HG03060 (cell line): ENCODE measurements around the gene MRPL27.
"Not testable (repeated sequence)": the region's sequence is repeated elsewhere in the genome, so short reads cannot be mapped to it uniquely, and the experiment has no call there.

Experiments
- ATAC-seq: cut with Tn5 transposase; IDR thresholded peaks from one replicate; pipeline ENCODE4 v1.9.1; 2021; ENCODE audit warnings: low read depth, moderate number of reproducible peaks; ENCODE audit not compliant: unreplicated experiment

The MRPL27 gene

DNA sequence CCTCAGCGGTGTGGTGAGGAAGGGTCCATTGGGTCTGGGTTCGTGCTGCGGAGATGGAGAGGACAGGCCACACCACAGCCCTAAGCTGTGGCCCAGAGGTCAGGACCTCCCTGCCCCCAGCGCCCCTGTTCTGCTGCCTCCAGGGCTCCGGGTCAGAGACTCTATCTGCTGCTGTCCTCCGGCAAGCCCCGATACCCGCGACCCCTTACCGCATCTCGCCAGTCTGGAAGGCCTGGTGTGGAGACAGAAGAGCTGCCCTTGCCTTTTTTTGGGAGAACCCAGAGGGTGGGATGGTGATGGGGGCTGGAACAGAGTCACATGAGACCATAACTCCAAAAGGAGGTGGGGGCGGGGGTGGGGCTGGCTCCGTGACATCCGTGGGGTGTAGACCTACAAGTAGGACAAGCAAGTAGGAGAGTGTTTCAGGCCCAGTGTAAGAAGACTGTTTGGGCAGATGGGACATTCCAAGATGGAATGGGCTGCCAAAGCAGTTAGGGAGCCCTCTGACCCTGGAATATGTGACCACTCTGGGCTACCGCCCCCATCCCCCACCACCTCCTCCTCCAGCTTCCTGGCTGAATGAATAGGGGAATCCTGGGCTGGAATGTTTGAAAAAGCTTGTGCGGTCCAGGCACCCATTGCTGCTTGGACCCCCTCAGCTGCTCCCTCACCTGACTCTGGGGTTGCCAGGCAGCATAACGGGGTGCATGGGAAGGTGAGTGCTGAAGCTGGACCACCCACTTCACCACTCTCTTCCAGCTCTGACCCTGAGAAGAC lies 25.7 kb downstream of the MRPL27 start:
- ATAC-seq = no peak

DNA sequence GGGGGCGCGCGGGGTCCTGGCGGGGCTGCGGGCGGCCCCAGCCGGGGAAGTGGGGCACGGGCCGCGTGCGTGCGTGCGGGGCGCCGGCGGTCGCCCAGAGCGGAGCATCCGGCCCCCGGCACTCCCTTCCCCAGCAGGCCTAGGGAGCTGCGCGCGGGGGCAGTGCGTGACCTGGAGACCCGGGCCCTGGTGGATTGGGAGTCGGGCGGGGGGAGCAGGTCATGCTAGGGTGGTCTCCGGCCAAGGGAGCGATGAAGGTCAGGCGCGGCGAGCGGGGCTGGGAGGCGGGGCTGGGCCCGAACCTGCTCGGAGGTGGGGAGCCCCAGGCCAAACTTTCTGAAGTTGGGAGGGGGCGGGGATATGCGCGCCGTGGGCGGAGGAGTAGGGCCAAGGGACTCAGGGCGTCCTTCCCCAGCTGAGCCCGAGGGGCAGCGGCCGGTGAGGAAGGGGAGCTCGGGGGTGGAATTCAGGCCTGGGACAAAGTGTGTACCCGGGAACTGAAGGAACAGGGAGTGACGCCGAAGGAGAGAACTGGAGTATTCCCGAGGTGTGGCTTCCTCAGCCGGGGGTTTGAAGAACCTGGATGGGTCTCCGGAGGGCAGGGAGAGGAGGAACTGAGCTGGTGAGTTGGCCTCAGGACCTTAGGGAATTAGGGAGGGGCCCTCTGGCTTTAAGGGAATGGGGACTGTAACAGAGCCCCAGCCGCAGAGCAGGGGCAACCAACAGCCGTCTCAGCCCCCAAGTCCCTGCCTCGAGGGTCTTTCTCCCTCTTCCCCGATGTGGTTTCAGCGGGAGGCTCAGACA lies 26.5 kb downstream of the MRPL27 start:
- no peak for ATAC-seq

DNA sequence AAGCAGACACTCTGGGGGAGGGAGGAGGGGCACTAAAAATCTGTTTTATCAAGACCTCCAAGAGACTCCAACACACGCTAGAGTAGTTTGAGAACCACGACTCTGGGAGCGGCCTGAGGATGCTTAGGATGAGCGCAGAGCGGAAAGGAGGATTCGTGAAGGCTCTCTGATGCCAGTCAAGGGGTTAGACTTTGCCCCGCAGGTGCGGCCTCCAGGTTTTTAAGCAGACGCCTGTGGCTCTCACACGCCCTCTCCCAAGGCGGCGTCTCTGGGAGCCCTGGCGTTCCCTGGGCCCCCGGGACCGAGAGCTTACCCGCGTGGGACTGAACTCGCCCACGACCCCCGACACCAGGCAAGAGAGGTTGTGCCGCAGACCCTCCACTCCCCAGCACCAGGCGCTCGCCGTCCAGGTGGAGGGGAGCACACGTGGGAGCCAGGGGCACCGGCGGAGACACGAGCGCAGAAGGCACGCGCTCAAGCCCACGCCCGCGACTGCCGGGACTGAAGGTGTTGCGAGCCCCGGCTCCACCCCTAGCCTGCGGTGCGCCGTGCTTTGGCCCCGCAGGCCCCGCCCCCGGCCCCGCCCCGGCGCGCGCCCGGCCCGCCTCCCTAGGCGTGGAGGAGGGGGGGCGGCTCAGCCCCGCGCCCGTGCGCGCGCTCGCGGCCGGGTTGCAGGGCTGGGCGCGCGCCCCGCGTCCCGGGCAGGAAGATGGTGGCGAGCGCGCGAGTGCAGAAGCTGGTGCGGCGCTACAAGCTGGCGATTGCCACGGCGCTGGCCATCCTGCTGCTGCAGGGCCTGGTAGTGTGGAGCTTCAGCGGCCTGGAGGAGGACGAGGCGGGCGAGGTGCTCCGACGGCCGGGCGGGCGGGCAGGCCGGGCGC lies 27.3 kb downstream of the MRPL27 start, which contains the start of gene XYLT2:
Gene XYLT2, plus strand, starts transcription at position 695 of the 881 bp plus-strand sequence. Its CDS starts 15 bp downstream, at position 710.
- ATAC-seq = no peak

DNA sequence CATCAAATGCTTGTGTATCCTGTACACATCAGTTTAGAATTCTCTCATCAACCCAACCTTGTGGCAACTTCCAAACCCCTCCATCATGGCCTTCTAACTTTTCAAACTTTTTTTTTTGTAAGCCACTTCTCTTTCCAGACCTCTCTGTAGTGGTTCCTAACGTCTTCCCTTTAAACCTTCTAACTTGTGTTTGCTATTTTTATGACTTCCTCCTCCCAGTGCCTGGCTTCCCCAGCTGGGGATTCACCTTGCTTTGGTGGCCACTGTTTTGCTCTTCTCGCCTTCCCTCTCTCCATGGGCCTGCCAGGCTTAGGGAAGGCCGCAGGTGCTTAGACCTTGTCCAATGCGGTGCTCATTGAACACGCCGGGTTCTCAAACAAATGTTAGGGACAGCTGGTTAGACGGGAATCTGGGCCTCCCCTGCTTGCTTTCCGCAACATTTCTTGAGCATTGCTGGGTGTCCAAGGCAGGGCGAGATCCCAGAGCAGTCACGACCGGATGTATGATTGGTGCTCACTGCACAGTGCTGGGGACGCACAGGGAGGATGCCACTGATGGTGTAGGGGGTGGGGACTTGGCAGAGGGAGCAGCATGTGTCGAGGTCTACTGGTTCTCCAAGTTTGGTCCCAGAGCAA lies 28.1 kb downstream of the MRPL27 start:
- no peak for ATAC-seq

DNA sequence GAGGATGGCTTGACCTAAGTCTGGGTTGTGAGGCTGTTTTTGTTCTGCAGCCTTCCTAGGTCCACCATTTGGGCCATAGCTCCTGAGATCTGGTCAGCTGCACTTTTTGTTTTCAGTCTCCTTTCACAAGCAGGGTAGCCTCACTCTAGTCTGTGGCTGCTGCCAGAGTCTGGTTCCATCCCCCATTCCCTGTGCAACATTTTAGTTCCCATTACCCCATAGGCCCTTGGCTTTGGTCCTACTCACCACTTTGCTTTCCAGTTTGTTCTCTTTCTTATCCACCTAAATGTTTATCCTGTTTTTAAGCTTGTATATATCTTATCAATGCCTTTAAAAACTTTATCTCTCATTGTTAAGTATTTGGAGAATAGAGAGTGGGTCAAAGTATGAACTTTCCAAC lies 33.6 kb downstream of the MRPL27 start:
- no peak for ATAC-seq

DNA sequence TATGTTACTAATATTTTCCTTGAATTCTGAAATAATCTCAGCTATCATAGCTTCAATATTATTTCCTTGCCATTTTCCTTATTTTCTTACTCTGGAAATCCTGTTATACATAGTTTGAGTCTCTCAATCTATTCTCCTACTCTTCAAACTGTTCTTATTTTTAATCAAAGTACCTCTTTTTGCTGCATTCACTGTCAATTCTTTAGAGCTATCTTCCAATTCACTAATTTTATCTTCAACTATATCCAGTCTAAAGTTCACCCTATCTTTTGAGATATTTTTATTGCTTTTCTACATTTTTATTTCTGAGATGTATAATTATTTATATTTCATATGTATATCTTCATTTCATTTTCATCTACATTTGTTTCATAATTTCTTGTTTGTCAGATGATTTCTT lies 34.3 kb downstream of the MRPL27 start:
- ATAC-seq = no peak

DNA sequence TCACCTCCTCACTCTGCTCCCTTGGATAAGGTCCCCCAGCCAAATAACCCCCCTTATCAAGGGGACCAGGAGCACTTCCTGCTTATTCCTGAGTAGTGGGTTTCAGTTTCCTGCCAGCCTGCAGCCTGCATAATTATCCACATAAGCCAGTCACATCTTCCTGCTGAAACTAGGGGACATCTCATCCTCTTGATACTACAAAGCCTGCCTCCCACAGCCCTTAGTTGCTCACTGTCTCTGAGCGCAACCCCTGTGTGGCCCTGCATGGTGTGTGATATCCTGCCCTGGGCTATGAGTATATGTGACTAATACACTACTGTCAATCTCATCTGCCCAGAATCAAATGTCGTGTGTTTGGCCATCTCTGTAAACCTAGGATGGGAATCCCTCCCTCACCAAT lies 35.0 kb downstream of the MRPL27 start:
- ATAC-seq = no peak

DNA sequence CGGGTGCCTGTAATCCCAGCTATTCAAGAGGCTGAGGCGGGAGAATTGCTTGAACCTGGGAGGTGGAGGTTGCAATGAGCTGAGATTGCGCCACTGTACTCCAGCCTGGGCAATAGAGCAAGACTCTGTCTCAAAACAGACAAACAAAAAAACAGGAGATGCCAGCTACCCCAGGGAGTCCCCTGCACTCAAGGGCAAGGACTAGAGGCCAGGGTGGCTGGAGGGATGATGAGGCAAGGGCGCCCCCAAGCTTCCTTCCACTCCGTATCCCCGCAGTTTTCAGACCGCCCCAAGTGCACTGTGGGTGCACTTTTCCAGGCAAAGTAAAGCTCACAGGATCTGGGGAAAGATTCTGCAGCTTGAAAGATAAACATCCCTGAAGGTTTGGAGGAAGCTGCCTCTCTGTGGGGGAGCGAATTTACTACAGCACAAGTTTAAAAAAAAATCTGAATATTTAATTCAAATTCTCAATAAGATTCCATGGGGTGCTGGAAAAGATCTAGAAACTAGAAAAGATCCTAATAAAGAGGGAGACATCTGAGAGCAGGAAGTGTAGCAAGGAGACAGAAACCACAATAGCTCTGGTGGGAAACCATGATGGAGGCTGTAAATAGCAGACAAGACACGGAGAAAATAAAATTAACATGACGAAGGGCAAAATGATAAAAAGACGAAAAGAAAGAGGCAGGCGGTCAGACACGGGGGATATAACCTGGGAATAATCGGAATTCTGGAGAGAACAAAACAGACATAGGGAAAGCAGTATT lies 39.5 kb downstream of the MRPL27 start:
- not testable (repeated sequence) for ATAC-seq

DNA sequence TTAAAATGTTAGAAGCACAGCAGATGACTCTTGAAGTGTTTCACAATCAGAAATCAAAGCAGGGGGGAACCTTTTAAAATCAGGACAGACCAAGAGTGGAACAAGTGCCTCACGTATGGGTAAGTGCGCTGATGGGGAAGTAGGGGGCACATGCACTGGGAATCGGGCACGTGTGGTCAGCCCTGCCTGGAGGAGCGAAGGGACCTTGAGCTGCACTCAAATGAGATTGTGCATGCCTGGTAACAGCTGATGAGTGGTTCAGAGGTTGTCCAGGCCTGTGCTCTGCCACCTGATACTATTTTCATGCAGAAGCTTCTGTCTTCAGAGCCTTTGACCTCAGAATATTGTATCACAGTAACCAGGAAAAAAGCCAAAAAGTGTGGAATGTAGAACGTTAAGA lies 40.8 kb downstream of the MRPL27 start:
- ATAC-seq = no peak

DNA sequence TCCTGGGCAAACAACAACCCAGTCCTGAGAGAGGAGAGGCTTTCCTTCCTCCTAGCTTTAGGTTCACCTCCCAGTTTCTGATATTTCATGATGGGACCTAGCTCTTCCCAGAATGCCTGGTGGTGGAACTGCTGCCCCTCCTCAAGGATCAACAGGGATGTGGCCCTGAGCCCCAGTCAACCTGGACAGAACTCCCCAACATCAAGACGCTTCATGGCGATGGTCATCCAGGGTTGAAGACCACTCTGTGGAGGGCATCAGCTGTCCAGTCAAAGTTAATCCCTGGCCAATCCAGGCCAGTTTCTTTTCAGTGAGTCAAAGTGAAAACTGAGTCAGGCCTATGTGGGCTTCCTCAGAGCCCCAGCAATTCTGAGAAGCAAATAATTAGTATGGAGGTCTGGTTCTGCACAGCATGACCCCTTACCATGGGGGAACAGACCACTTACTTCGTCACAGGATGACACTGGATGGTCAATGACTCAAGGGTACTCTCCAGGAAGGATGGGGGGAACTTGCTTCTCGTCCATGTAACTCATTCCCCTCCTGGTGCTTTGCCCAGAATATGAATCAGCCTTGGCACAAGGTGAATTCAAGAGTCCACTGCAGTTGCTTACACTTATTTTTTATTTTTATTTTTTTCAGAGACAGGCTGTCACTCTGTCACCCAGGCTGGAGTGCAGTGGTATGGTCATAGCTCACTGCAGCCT lies 41.7 kb downstream of the MRPL27 start:
- ATAC-seq = no peak

DNA sequence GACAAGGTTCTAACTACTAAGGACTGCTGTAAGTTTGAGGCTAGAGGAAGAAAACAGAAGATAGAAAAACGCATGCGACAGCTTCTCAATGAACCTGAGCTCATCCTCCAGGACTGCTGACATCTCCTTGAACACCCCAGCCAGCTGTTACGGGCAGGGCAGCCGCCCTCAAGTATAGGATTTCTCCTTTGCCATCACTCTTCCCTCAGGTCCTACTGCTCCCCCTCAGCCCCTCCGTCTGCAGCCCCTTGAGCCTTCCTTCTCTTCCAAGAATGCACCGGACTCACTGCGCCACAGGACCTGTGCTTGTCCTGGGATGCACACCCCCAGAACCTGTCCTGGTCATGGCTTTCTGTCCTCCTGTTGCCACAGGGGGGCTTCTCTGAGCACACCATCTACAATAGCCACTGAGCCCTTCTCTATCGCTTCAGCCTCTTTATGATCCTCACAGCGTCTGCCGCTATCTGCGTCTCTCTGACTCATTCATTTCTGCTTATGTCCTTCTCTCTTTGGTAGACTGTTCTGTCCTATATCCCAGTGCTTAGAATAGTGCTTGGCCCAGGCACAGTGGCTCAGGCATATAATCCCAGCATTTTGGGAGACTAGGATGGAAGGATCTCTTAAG lies 42.7 kb downstream of the MRPL27 start:
- no peak for ATAC-seq

DNA sequence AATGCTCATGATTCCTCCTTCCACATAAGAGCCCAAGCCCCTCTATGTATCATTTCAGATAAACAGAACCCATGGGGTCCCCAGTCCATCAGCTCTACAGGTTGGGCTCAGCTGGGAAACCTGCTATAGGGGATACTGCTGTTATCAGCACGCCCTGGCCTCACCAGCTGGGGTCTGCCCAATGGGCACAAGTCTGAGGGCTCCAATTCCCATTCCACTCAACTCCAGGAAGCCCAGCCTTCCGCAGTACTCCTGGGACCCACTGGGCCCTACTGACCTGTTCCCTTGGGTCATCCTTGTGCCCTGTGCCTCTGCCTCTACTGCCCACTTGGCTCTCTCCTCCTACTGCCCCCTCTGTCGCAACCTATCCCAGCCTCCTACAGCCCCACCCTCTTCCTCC lies 43.3 kb downstream of the MRPL27 start:
- no peak for ATAC-seq

DNA sequence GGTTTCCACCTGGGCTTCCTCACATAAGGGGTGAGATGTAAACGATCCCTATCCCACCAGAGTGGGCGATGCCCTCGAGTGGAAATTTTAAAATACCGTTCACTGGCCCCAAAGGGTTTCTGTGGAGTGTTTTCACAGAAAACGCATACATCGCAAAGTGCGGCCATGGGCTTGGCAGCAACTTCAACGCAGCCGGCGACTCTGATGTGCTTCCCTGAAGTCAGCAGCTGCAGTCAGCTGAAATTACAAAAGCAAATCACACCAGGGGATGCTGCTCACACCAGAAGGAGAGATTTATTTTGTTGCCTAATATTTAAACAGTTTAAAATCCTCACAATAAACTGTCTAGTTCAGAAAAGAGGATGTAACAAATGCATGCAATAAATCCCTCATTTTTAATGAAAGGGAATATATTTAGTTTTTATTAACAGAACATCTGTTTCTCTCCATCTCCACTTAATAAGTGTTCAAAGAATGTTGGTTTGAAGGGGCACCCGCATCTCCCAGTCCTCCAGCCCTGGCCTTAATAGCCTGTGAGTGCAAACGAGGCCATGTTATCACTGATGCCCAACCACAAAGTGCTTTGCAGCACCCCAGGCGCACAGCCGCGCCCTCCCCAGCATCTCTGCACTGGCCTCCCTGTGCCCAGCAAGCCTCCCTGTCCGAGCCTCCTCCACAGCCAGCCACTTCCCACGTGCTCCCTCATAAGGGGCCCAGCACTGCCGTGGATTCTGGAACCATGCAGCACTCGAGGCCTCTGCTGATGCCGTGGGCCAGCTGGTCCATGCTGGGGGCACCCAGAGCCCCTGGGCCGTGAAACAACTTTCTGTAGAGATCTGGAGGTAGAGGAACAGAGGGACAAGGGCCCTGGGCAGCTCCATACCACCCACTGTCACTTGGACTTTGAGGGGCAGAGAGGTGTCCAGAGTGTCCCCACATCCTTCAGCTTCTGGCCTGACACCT lies 44.3 kb downstream of the MRPL27 start:
- no peak for ATAC-seq

DNA sequence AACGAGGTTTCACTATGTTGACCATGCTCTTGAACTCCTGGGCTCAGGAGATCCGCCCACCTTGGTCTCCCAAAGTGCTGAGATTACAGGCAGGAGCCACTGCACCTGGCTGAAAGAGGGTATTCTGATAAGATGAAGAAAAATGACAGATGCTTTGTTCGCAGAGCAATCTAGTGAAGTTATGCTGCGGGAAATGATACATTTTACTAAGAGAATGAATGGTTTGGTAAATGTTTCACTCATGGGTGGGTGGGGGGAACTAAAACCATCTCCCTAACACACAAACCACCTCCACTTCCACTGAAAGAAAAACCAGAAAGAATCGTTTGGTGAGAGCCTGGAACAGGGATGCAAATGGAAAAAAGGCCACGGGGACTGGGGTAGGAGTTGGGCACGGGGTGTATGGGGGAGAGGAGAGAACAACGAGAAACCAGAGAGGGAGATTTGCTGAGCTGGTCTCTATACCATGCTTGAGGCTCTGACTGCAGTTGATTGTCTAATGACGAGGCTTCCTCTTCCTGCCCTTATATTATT lies 46.1 kb downstream of the MRPL27 start:
- no peak for ATAC-seq

DNA sequence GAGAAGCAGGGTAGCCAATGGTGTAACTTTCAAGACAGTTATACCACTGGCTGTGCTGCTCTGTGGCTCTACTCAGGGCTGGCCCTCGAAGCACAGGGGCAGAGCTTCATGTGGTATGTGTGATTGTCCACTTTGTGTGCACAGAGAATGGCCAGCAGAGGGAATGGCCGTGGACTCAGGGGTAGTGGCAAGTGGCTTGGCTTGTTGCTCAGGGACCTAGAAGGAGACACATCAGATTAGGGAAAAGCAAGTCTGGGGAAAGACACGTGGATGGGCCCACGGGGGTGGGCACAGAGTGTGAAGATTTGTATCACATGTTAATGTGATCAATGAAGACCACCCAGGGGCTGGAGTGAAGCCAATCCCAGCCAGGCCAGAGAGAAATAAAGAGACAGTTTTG lies 47.1 kb downstream of the MRPL27 start:
- ATAC-seq = no peak

DNA sequence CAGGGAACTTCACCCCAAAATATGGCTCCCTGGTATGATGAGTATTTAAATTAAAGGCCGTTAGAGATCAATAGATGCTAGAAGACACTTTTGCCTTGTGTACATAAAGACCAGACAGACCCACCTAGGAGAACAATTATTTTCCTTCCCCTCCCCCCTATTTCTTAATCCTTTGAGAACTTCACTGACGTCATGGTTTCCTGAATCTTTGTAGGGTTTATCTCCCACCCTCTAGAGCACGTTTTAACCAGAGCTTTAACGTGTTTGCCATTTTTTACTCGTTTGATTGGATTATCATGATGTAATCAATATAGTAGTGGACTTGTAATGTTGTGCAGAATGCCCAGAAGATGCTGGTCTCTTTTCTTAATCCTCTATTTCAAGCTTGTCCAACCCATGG lies 49.9 kb downstream of the MRPL27 start:
- ATAC-seq = no peak

DNA sequence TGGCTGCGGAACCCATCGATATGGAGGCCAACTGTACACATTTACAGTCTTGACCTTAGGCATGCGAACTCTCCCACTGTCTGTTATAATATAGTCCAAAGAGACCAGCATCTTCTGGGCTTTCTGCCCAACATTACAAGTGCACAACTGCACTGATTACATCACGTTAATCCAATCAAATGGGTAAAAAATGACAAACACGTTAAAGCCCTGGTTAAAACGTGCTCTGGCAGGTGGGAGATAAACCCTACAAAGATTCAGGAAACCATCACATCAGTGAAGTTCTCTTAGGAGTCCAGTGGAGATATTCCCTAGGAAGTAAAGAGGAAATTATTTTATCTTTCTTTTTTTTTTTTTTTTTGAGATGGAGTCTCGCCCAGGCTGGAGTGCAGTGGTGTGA lies 50.7 kb downstream of the MRPL27 start:
- ATAC-seq = no peak
